GM23338 (cell line): Measurements from ENCODE around the gene ZBTB20. TPM values are rescaled to one million over a fixed set of nuclear protein-coding genes. Genes with fewer than 3 reads are reported as not detected.

Experiments
- ATAC-seq: fragments of 200-7000 bp; cut with Tn5 transposase; 3 replicates; pipeline ENCODE4 v1.9.1; 2020
- DNase-seq: peaks from one replicate; pipeline ENCODE4 v3.0.0-alpha.2; 2015; ENCODE audit warnings: low spot score
- H2AFZ ChIP-seq: fragments of 200-600 bp; sonication (generic); 2 replicates; pipeline ENCODE4 v1.8.0; 2016; ENCODE audit warnings: antibody characterized with exemption, mild to moderate bottlenecking, moderate library complexity
- H3F3A ChIP-seq: fragments of 200-600 bp; sonication (generic); replicated peaks from 2 replicates; pipeline ENCODE4 v1.8.0; 2017; ENCODE audit warnings: antibody characterized with exemption, mixed run types, low read depth
- H3K27ac ChIP-seq: fragments of 200-600 bp; sonication (generic); 2 replicates; pipeline ENCODE4 v1.6.1; 2016; ENCODE audit warnings: low read depth
- H3K27me3 ChIP-seq: fragments of 200-600 bp; sonication (generic); 2 replicates; pipeline ENCODE4 v1.8.0; 2016; ENCODE audit warnings: mild to moderate bottlenecking, mixed run types, moderate library complexity; ENCODE audit not compliant: insufficient read depth
- H3K36me3 ChIP-seq: fragments of 200-600 bp; sonication (generic); 2 replicates; pipeline ENCODE4 v1.8.0; 2016; ENCODE audit warnings: mild to moderate bottlenecking; ENCODE audit not compliant: insufficient read depth
- H3K4me1 ChIP-seq: fragments of 200-600 bp; sonication (generic); 2 replicates; pipeline ENCODE4 v1.8.0; 2016; ENCODE audit warnings: mild to moderate bottlenecking, moderate library complexity; ENCODE audit not compliant: insufficient read depth
- H3K4me2 ChIP-seq: fragments of 200-600 bp; sonication (generic); 2 replicates; pipeline ENCODE4 v1.7.1; 2017; ENCODE audit warnings: mixed run types
- H3K4me3 ChIP-seq: fragments of 200-600 bp; sonication (generic); 2 replicates; pipeline ENCODE4 v1.6.1; 2016; ENCODE audit warnings: mixed run types
- H3K79me2 ChIP-seq: fragments of 200-600 bp; sonication (generic); replicated peaks from 2 replicates; pipeline ENCODE4 v1.8.0; 2017; ENCODE audit warnings: mild to moderate bottlenecking; ENCODE audit not compliant: insufficient read depth
- H3K9me2 ChIP-seq: fragments of 200-600 bp; sonication (generic); 2 replicates; pipeline ENCODE4 v1.8.0; 2017; ENCODE audit not compliant: insufficient read depth
- H4K20me1 ChIP-seq: fragments of 200-600 bp; sonication (generic); replicated peaks from 2 replicates; pipeline ENCODE4 v1.8.0; 2017; ENCODE audit warnings: mild to moderate bottlenecking; ENCODE audit not compliant: insufficient read depth
- H3K27ac Mint-ChIP-seq: 2 replicates; pipeline ENCODE4 v1.8.0; 2020; ENCODE audit warnings: inconsistent platforms, mild to moderate bottlenecking, moderate library complexity, mixed read lengths
- H3K27me3 Mint-ChIP-seq: 3 replicates; pipeline ENCODE4 v1.8.0; 2022; ENCODE audit warnings: low read depth, mild to moderate bottlenecking, moderate library complexity, mixed read lengths, inconsistent platforms; ENCODE audit not compliant: insufficient read depth, poor library complexity
- H3K36me3 Mint-ChIP-seq: 3 replicates; pipeline ENCODE4 v1.8.0; 2021; ENCODE audit warnings: low read depth, mild to moderate bottlenecking, inconsistent platforms, moderate library complexity, mixed read lengths
- H3K4me1 Mint-ChIP-seq: 3 replicates; pipeline ENCODE4 v1.8.0; 2020; ENCODE audit warnings: mild to moderate bottlenecking, inconsistent platforms, mixed read lengths
- H3K4me3 Mint-ChIP-seq: 3 replicates; pipeline ENCODE4 v1.8.0; 2021; ENCODE audit warnings: moderate library complexity, mild to moderate bottlenecking, inconsistent platforms, mixed read lengths
- H3K9me3 Mint-ChIP-seq: 3 replicates; pipeline ENCODE4 v1.8.0; 2020; ENCODE audit warnings: moderate library complexity, mild to moderate bottlenecking, inconsistent platforms, mixed read lengths
- CREB1 ChIP-seq: fragments of 250-450 bp; sonication (Bioruptor Pico); IDR thresholded peaks from 2 replicates; pipeline ENCODE4 v1.5.0; 2020; ENCODE audit warnings: low read depth, mild to moderate bottlenecking, moderate library complexity
- EZH2 ChIP-seq: fragments of 200-600 bp; sonication (generic); IDR thresholded peaks from one replicate; pipeline ENCODE4 v1.8.0; 2017; ENCODE audit warnings: antibody characterized with exemption, mild to moderate bottlenecking, low read depth; ENCODE audit not compliant: unreplicated experiment
- EZH2phosphoT487 ChIP-seq: fragments of 200-600 bp; sonication (generic); IDR thresholded peaks from one replicate; pipeline ENCODE4 v1.8.1; 2018; ENCODE audit warnings: antibody characterized with exemption; ENCODE audit not compliant: unreplicated experiment
- JUNB ChIP-seq: IDR thresholded peaks from one replicate; pipeline ENCODE4 v1.6.1; 2016; ENCODE audit warnings: antibody characterized with exemption; ENCODE audit not compliant: unreplicated experiment
- NANOG ChIP-seq: IDR thresholded peaks from 2 replicates; pipeline ENCODE4 v1.6.1; 2016; ENCODE audit warnings: antibody characterized with exemption, borderline replicate concordance
- POLR2AphosphoS5 ChIP-seq: IDR thresholded peaks from 2 replicates; pipeline ENCODE4 v1.6.1; 2016; ENCODE audit warnings: antibody characterized with exemption, low read depth
- STAT1 ChIP-seq: IDR thresholded peaks from one replicate; pipeline ENCODE4 v1.6.1; 2016; ENCODE audit warnings: antibody characterized with exemption; ENCODE audit not compliant: unreplicated experiment
- ZNF114 ChIP-seq: fragments of 250-450 bp; sonication (Bioruptor Pico); IDR thresholded peaks from 2 replicates; pipeline ENCODE4 v1.5.0; 2020; ENCODE audit warnings: mild to moderate bottlenecking, moderate library complexity
- ZNF331 ChIP-seq: fragments of 250-450 bp; sonication (Bioruptor Pico); IDR thresholded peaks from 2 replicates; pipeline ENCODE4 v1.5.0; 2020; ENCODE audit warnings: low read depth, mild to moderate bottlenecking, moderate library complexity
- polyA plus RNA-seq: library from polyadenylated mRNA; unstranded; fragments of >200 nt; fragmentation: Nextera tagmentation; extraction: Ambion mirVana; gene quantifications from 2 replicates; pipeline ENCODE4 v1.2.1, GENCODE V29; 2016
- total RNA-seq: library from RNA; depleted of rRNA; stranded (reverse); fragments of >200 nt; shearing (Covaris generic); gene quantifications from 2 replicates; pipeline ENCODE4 v1.2.3, GENCODE V29; 2014
- TF ChIP-seq, protein P1 (sequence below): IDR thresholded peaks from 2 replicates; pipeline ENCODE4 v1.6.1; 2016; ENCODE audit warnings: antibody characterized with exemption
- TF ChIP-seq, protein P2 (sequence below), 2 experiments: fragments of 200-600 bp in 1 of 2; sonication (generic) in 1 of 2; conservative IDR thresholded peaks; 2 replicates each; pipeline versions ENCODE4 v1.5.1 to v1.6.1; 2016 to 2017; ENCODE audit warnings: antibody characterized with exemption in 2 of 2, low read depth in 2 of 2, mild to moderate bottlenecking in 2 of 2, moderate library complexity in 1 of 2
- TF ChIP-seq, protein P3 (sequence below): IDR thresholded peaks from one replicate; pipeline ENCODE4 v1.6.1; 2018; ENCODE audit warnings: antibody characterized with exemption; ENCODE audit not compliant: unreplicated experiment

The ZBTB20 gene
- total and polyA plus RNA-seq, 2 experiments from 2014 or later = 2.0 to 3.3 TPM

DNA sequence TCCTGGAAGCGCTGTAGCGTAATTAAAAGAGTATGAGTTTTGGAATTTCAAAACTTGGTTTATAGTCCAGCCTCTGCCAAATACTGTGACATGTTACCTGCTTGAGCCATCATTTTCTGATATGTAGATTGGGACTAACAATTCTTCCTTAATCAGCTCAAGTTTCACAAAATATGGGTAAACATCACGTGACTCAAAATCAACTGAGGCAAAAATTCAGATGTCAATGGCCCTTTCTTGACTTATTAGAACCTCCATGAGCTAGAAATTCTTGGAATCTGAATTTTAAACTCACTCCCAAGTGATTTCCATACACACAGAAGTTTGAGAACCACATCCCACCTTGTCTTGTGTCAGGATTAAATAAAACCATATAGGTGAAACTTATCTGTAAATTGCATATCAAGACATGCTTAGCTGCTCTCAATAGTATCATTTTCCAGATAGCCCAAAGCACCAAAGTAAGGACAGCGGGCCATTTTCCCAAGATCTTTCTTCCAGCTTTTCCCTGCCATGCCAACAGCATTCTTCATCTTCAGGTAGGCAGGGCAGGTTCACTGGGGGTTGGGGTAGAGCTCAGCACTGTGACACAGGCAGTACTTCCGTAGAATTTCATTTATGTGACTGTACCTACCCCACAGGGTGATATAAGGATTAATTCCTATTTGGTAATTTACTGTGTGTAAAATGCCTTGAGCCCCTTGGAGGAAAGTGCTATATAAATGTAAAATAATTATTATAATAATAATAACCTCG, 474.2 kb downstream of the ZBTB20 start:
- Histone ChIP-seq H3K4me2 (no peak overlapping the region; the same call in 1 of the 2 replicates), H3K9me2 (no peaks in the 10 kb centered on the region), H2AFZ (peak overlapping the region; percentile 28; the same call in 1 of the 2 replicates), H4K20me1 (no peaks in the 10 kb centered on the region), H3K27ac (no peak overlapping the region), H3K27me3 (no peaks in the 10 kb centered on the region), H3K4me1 (peaks cover 23% of the 10 kb centered on the region), H3K4me3 (no peak overlapping the region), H3K79me2 (no peaks in the 10 kb centered on the region), H3F3A (no peaks in the 10 kb centered on the region), H3K36me3 (no peaks in the 10 kb centered on the region)
- Mint-ChIP-seq H3K4me3 (no peak overlapping the region), H3K27ac (peak overlapping the region; percentile 69; the same call in 1 of the 2 replicates), H3K36me3 (peaks cover 10% of the 10 kb centered on the region; the same call in 2 of the 3 replicates), H3K9me3 (peaks cover 10% of the 10 kb centered on the region), H3K4me1 (peaks cover 31% of the 10 kb centered on the region), H3K27me3 (peaks cover 2% of the 10 kb centered on the region)
- ATAC-seq (peak; percentile 65), DNase-seq (peak; percentile 22)
- TF ChIP-seq STAT1 (no peak), EZH2phosphoT487 (no peak), EZH2 (no peak), ZNF331 (CRISPR knock-in tag) (no peak), CREB1 (no peak), POLR2AphosphoS5 (no peak), NANOG (no peak), JUNB (no peak), ZNF114 (CRISPR knock-in tag) (no peak)
- TF ChIP-seq, protein P1, sequence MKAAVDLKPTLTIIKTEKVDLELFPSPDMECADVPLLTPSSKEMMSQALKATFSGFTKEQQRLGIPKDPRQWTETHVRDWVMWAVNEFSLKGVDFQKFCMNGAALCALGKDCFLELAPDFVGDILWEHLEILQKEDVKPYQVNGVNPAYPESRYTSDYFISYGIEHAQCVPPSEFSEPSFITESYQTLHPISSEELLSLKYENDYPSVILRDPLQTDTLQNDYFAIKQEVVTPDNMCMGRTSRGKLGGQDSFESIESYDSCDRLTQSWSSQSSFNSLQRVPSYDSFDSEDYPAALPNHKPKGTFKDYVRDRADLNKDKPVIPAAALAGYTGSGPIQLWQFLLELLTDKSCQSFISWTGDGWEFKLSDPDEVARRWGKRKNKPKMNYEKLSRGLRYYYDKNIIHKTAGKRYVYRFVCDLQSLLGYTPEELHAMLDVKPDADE = no peak
- TF ChIP-seq, protein P2, sequence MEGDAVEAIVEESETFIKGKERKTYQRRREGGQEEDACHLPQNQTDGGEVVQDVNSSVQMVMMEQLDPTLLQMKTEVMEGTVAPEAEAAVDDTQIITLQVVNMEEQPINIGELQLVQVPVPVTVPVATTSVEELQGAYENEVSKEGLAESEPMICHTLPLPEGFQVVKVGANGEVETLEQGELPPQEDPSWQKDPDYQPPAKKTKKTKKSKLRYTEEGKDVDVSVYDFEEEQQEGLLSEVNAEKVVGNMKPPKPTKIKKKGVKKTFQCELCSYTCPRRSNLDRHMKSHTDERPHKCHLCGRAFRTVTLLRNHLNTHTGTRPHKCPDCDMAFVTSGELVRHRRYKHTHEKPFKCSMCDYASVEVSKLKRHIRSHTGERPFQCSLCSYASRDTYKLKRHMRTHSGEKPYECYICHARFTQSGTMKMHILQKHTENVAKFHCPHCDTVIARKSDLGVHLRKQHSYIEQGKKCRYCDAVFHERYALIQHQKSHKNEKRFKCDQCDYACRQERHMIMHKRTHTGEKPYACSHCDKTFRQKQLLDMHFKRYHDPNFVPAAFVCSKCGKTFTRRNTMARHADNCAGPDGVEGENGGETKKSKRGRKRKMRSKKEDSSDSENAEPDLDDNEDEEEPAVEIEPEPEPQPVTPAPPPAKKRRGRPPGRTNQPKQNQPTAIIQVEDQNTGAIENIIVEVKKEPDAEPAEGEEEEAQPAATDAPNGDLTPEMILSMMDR (conservative IDR thresholded peaks at IDR 0.05; ENCODE audit: low read depth in 2 of 2) = no peak
- TF ChIP-seq, protein P3, sequence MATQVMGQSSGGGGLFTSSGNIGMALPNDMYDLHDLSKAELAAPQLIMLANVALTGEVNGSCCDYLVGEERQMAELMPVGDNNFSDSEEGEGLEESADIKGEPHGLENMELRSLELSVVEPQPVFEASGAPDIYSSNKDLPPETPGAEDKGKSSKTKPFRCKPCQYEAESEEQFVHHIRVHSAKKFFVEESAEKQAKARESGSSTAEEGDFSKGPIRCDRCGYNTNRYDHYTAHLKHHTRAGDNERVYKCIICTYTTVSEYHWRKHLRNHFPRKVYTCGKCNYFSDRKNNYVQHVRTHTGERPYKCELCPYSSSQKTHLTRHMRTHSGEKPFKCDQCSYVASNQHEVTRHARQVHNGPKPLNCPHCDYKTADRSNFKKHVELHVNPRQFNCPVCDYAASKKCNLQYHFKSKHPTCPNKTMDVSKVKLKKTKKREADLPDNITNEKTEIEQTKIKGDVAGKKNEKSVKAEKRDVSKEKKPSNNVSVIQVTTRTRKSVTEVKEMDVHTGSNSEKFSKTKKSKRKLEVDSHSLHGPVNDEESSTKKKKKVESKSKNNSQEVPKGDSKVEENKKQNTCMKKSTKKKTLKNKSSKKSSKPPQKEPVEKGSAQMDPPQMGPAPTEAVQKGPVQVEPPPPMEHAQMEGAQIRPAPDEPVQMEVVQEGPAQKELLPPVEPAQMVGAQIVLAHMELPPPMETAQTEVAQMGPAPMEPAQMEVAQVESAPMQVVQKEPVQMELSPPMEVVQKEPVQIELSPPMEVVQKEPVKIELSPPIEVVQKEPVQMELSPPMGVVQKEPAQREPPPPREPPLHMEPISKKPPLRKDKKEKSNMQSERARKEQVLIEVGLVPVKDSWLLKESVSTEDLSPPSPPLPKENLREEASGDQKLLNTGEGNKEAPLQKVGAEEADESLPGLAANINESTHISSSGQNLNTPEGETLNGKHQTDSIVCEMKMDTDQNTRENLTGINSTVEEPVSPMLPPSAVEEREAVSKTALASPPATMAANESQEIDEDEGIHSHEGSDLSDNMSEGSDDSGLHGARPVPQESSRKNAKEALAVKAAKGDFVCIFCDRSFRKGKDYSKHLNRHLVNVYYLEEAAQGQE = no peak
